ENCODE results near the gene SORBS2.

The SORBS2 gene

GRCh38 chr4:185651137-185651677, 160.8 kb downstream of the SORBS2 start:
- no peak for TF ChIP-seq CTCF (conservative IDR thresholded peaks at IDR 0.05; ENCODE audit: low read depth, low read length)
- no peak for DNase-seq (ENCODE audit: low read depth)
- no peak overlapping the region for H3K4me3 ChIP-seq (ENCODE audit: low read depth, low read length)

GRCh38 chr4:185648631-185649030, 163.4 kb downstream of the SORBS2 start:
- DNase-seq (ENCODE audit: low read depth) = no peak
- H3K4me3 ChIP-seq (ENCODE audit: low read depth, low read length) = no peak overlapping the region
- no peak for TF ChIP-seq CTCF (conservative IDR thresholded peaks at IDR 0.05; ENCODE audit: low read depth, low read length)

- no peak for DNase-seq (ENCODE audit: low read depth)
- no peak overlapping the region for H3K4me3 ChIP-seq (ENCODE audit: low read depth, low read length)
- no peak for TF ChIP-seq CTCF (conservative IDR thresholded peaks at IDR 0.05; ENCODE audit: low read depth, low read length)
Observed at GRCh38 chr4:185645403-185645802, 166.6 kb downstream of the SORBS2 start.

GRCh38 chr4:185644408-185644807, 167.6 kb downstream of the SORBS2 start:
- no peak for TF ChIP-seq CTCF (conservative IDR thresholded peaks at IDR 0.05; ENCODE audit: low read depth, low read length)
- no peak overlapping the region for H3K4me3 ChIP-seq (ENCODE audit: low read depth, low read length)
- no peak for DNase-seq (ENCODE audit: low read depth)

- TF ChIP-seq CTCF (conservative IDR thresholded peaks at IDR 0.05; ENCODE audit: low read depth, low read length) = no peak
- no peak for DNase-seq (ENCODE audit: low read depth)
- no peak overlapping the region for H3K4me3 ChIP-seq (ENCODE audit: low read depth, low read length)
Observed at GRCh38 chr4:185642907-185643306, 169.1 kb downstream of the SORBS2 start.

GRCh38 chr4:185640811-185641675, 171.0 kb downstream of the SORBS2 start:
- TF ChIP-seq CTCF (conservative IDR thresholded peaks at IDR 0.05; ENCODE audit: low read depth, low read length) = peak; percentile 56
- DNase-seq (ENCODE audit: low read depth) = peak; percentile 94
- no peak overlapping the region for H3K4me3 ChIP-seq (ENCODE audit: low read depth, low read length)
